PC-3 (cell line): ENCODE data around the gene TAF12. TPM values are rescaled to one million over a fixed set of nuclear protein-coding genes. Genes with fewer than 3 reads are reported as not detected.
"Not testable (repeated sequence)": the region's sequence is repeated elsewhere in the genome, so short reads cannot be mapped to it uniquely, and the experiment has no call there.

Experiments used
- ATAC-seq: fragments of 200-7000 bp; cut with Tn5 transposase; 2 replicates; pipeline ENCODE4 v1.9.1; 2020; ENCODE audit warnings: mild to moderate bottlenecking, moderate library complexity
- BruUV-seq: library from RNA; stranded (reverse); fragments of 400-500 nt; replicated peaks from 2 replicates; lab custom pipeline; 2021; lab: Mats Ljungman, UMichigan
- CTCF ChIA-PET: fragments of 300-600 bp; sonication (Branson Sonifier 250); formaldehyde crosslinking; loops from one replicate; lab custom pipeline; 2022; ENCODE audit warnings: antibody characterized with exemption; lab: Charles Lee
- POLR2A ChIA-PET: fragments of 300-600 bp; sonication (Branson Sonifier 250); formaldehyde crosslinking; loops from one replicate; lab custom pipeline; 2022; ENCODE audit warnings: antibody characterized with exemption; ENCODE audit not compliant: unreplicated experiment; lab: Charles Lee
- DNase-seq: peaks from one replicate; pipeline ENCODE4 v3.0.0-alpha.2; 2015
- H2AFZ ChIP-seq: fragments of 300-600 bp; sonication (generic); 2 replicates; pipeline ENCODE4 v1.6.0; 2016; ENCODE audit warnings: antibody characterized with exemption, low read length
- H3F3A ChIP-seq: fragments of 300-600 bp; sonication (generic); one replicate; pipeline ENCODE4 v1.6.0; 2017; ENCODE audit warnings: antibody characterized with exemption, low read length, control low read depth, mild to moderate bottlenecking; ENCODE audit not compliant: unreplicated experiment
- H3K27ac ChIP-seq: fragments of 300-600 bp; sonication (generic); 2 replicates; pipeline ENCODE4 v1.5.1; 2016; ENCODE audit warnings: mild to moderate bottlenecking, low read length
- H3K27me3 ChIP-seq: fragments of 300-600 bp; sonication (generic); 2 replicates; pipeline ENCODE4 v1.6.1; 2016; ENCODE audit warnings: low read length, mixed read lengths
- H3K36me3 ChIP-seq: fragments of 300-600 bp; sonication (generic); 2 replicates; pipeline ENCODE4 v1.6.1; 2016; ENCODE audit warnings: low read depth, mixed run types, low read length, mixed read lengths
- H3K4me1 ChIP-seq: fragments of 300-600 bp; sonication (generic); 2 replicates; pipeline ENCODE4 v1.5.1; 2016; ENCODE audit warnings: low read length; ENCODE audit not compliant: insufficient read depth
- H3K4me2 ChIP-seq: fragments of 300-600 bp; sonication (generic); 2 replicates; pipeline ENCODE4 v1.6.0; 2016; ENCODE audit warnings: low read length
- H3K4me3 ChIP-seq: fragments of 300-600 bp; sonication (generic); 2 replicates; pipeline ENCODE4 v1.5.1; 2016; ENCODE audit warnings: mild to moderate bottlenecking, low read length, mixed read lengths
- H3K79me2 ChIP-seq: fragments of 300-600 bp; sonication (generic); 2 replicates; pipeline ENCODE4 v1.6.1; 2017; ENCODE audit warnings: low read length, mixed read lengths
- H3K9ac ChIP-seq: fragments of 300-600 bp; sonication (generic); 2 replicates; pipeline ENCODE4 v1.6.0; 2016; ENCODE audit warnings: mild to moderate bottlenecking, low read length
- H3K9me2 ChIP-seq: fragments of 300-600 bp; sonication (generic); replicated peaks from 2 replicates; pipeline ENCODE4 v1.6.1; 2016; ENCODE audit warnings: mixed run types, low read length, mixed read lengths
- H3K9me3 ChIP-seq: fragments of 300-600 bp; sonication (generic); 2 replicates; pipeline ENCODE4 v1.6.1; 2016; ENCODE audit warnings: low read length, mixed read lengths
- H4K20me1 ChIP-seq: fragments of 300-600 bp; sonication (generic); 2 replicates; pipeline ENCODE4 v1.6.1; 2016; ENCODE audit warnings: low read length, mixed read lengths
- CTCF ChIP-seq: fragments of 300-600 bp; sonication (generic); conservative IDR thresholded peaks from 2 replicates; pipeline ENCODE4 v1.5.1; 2017; ENCODE audit warnings: antibody characterized with exemption, low read depth, mild to moderate bottlenecking, low read length
- EZH2 ChIP-seq: fragments of 300-600 bp; sonication (generic); IDR thresholded peaks from one replicate; pipeline ENCODE4 v1.6.1; 2017; ENCODE audit warnings: antibody characterized with exemption, mild to moderate bottlenecking, low read length; ENCODE audit not compliant: unreplicated experiment
- EZH2phosphoT487 ChIP-seq: fragments of 300-600 bp; sonication (generic); IDR thresholded peaks from 2 replicates; pipeline ENCODE4 v1.6.1; 2018; ENCODE audit warnings: mild to moderate bottlenecking, antibody characterized with exemption, low read length, borderline replicate concordance
- intact Hi-C: fragments of 100-400 bp; cut with micrococcal nuclease; formaldehyde crosslinking; loops from 2 replicates; pipeline ENCODE4 v1.9.0; 2023
- total RNA-seq: library from RNA; depleted of rRNA; stranded (reverse); fragments of >200 nt; gene quantifications from 2 replicates; pipeline ENCODE4 v1.2.3, GENCODE V29; 2014

Gene TAF12
- total RNA-seq, 1 experiment from 2014 or later = 44.1 TPM

GRCh38 chr1:28592321-28593071 is 50.4 kb downstream of the TAF12 start:
- intact Hi-C loops = no loop called here
- H3K9me3 ChIP-seq = no peaks in the 10 kb centered on the region
- peak; percentile 33; the same call in 1 of the 2 replicates for ATAC-seq
- POLR2A ChIA-PET = no interaction called here
- peaks cover 17% of the 10 kb centered on the region for H3K4me1 ChIP-seq
- H3K27me3 ChIP-seq = no peaks in the 10 kb centered on the region
- H4K20me1 ChIP-seq = no peaks in the 10 kb centered on the region
- H3K36me3 ChIP-seq = no peaks in the 10 kb centered on the region
- no peaks in the 10 kb centered on the region for H3F3A ChIP-seq
- no peaks in the 10 kb centered on the region for H3K9me2 ChIP-seq
- no peaks in the 10 kb centered on the region for H3K79me2 ChIP-seq
- H3K9ac ChIP-seq = peak overlapping the region; percentile 43
- DNase-seq = no peak
- CTCF ChIA-PET = interaction anchor here (0.5 kb wide), 1 partner anchor 10 kb away, joined by 4 read pairs; no protein-coding TSS in a partner anchor
- peak overlapping the region; percentile 84 for H3K4me2 ChIP-seq
- BruUV-seq = no TSS peak
- H3K27ac ChIP-seq = no peak overlapping the region
- H3K4me3 ChIP-seq = peak overlapping the region; percentile 66
- TF ChIP-seq EZH2 (no peak), EZH2phosphoT487 (no peak), CTCF (no peak)
- peak overlapping the region; percentile 75; the same call in 1 of the 2 replicates for H2AFZ ChIP-seq

GRCh38 chr1:28591708-28592320 is 51.1 kb downstream of the TAF12 start, which contains the start of gene RAB42:
Gene RAB42 (plus strand): TSS chr1:28592265. CDS start chr1:28592512, 247 bp downstream.
- BruUV-seq = no TSS peak
- no peak for DNase-seq
- TF ChIP-seq EZH2phosphoT487 (no peak), EZH2 (no peak), CTCF (no peak)
- Histone ChIP-seq H3K27me3 (no peaks in the 10 kb centered on the region), H3K4me2 (peak within 1 kb of the TSS; percentile 84), H3K9me3 (no peaks in the 10 kb centered on the region), H3K4me1 (peaks cover 17% of the 10 kb centered on the region), H3K27ac (no peak within 1 kb of the TSS), H3F3A (no peaks in the 10 kb centered on the region), H3K4me3 (peak within 1 kb of the TSS; percentile 66), H3K79me2 (no peaks in the 10 kb centered on the region), H3K36me3 (no peaks in the 10 kb centered on the region), H2AFZ (peak within 1 kb of the TSS; percentile 75; the same call in 1 of the 2 replicates), H3K9ac (peak within 1 kb of the TSS; percentile 43), H4K20me1 (no peaks in the 10 kb centered on the region), H3K9me2 (no peaks in the 10 kb centered on the region)
- ATAC-seq = no peak
- ChIA-PET POLR2A (no interaction called here), CTCF (no interaction called here)
- intact Hi-C loops = no loop called here

GRCh38 chr1:28586585-28587391 is 56.1 kb downstream of the TAF12 start:
- ATAC-seq, CTCF ChIA-PET, H2AFZ ChIP-seq, H4K20me1 ChIP-seq, H3K36me3 ChIP-seq, H3K27me3 ChIP-seq, H3K4me1 ChIP-seq, H3K9ac ChIP-seq, H3K4me2 ChIP-seq, BruUV-seq, H3K9me3 ChIP-seq, H3K79me2 ChIP-seq, H3K4me3 ChIP-seq, DNase-seq, H3K9me2 ChIP-seq, H3F3A ChIP-seq, H3K27ac ChIP-seq, POLR2A ChIA-PET, intact Hi-C loops: not testable (repeated sequence)
